T-helper 1 cell treated with Interleukin-12 subunit alpha and Interleukin-12 subunit beta and Interleukin-4 antibody, amounts not matched to agents 30 μg/mL and 1 μg/mL, for 36 hours (primary cell): ENCODE data around the gene DBNL.
A peak's percentile ranks its signal among the peaks of the same experiment; 100 is the strongest.

Source experiments
- H3K27ac Mint-ChIP-seq: one replicate; pipeline ENCODE4 v1.8.0; 2021; ENCODE audit warnings: mild to moderate bottlenecking, mixed read lengths
- H3K27me3 Mint-ChIP-seq: one replicate; pipeline ENCODE4 v1.8.0; 2021; ENCODE audit warnings: low read depth, mixed read lengths
- H3K36me3 Mint-ChIP-seq: one replicate; pipeline ENCODE4 v1.8.0; 2021; ENCODE audit warnings: low read depth, mixed read lengths
- H3K4me1 Mint-ChIP-seq: one replicate; pipeline ENCODE4 v1.8.0; 2021; ENCODE audit warnings: low read depth, mixed read lengths
- H3K4me3 Mint-ChIP-seq: one replicate; pipeline ENCODE4 v1.8.0; 2021; ENCODE audit warnings: mild to moderate bottlenecking, moderate library complexity, mixed read lengths
- H3K9me3 Mint-ChIP-seq: one replicate; pipeline ENCODE4 v1.8.0; 2021; ENCODE audit warnings: mixed read lengths

DBNL gene

DNA sequence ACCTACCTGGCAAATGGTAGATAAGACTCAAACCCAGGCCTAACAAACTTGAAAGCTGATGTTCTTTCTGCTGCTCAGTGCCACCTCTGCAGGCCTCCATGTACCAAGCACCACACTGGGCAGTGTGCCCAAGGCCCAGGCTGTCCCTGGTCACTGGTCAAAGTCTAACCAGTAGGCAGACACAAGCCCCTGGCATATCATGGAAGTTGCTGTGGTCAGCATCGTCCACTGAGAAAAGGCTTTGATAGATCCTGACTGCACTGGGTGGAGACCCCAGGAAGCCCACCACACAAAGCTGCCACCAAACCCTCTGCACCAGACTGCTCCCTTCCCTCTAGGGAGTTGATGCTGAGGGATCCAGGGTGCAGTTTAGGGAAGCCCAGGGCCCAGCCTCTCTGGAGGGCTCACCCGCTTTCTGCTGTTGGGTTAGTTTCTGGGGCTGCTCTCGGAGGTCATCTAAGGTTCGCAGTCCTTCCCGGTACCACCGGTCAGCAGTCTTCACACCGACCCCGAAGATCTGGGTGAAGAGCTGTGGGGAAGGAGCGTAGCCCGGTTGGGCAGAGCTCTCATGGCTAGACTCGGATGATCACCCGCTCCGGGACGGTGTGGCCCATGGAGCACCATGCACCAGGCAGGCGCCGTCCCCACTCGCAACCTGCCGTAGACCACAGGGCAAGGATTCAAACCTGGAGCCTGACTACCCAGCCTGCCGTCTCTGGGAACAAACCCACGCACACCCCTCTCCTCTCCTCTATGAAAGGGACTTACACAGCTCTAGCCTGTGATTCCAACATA, 31.8 kb downstream of the DBNL start:
- no peak overlapping the region for H3K4me3 Mint-ChIP-seq
- H3K27me3 Mint-ChIP-seq: no peaks in the 10 kb centered on the region
- no peak overlapping the region for H3K27ac Mint-ChIP-seq
- no peaks in the 10 kb centered on the region for H3K9me3 Mint-ChIP-seq
- H3K36me3 Mint-ChIP-seq: peaks cover 23% of the 10 kb centered on the region
- peaks cover 13% of the 10 kb centered on the region for H3K4me1 Mint-ChIP-seq

DNA sequence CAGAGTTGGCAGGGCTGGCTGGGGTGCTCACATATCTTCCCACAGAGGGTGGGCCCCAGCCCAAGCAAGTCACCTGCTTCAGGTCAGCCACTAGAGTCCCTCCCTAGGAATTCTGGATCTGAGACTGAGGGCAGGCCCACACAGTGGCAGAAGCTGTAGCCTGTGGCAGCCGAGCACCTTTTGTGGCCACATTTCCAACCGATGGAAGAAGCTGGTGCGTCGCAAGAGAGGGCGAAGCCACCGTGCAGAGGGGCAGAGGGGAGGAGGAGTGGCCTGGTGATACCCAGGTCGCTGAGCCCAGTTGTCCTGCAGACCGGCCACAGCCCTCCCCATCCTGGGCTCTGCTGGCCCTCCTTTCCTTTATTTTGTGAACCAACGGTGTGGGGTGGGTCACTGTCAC, 32.6 kb downstream of the DBNL start:
- Mint-ChIP-seq H3K4me3 (no peak overlapping the region), H3K4me1 (peaks cover 14% of the 10 kb centered on the region), H3K27me3 (no peaks in the 10 kb centered on the region), H3K36me3 (peaks cover 24% of the 10 kb centered on the region), H3K27ac (no peak overlapping the region), H3K9me3 (no peaks in the 10 kb centered on the region)

DNA sequence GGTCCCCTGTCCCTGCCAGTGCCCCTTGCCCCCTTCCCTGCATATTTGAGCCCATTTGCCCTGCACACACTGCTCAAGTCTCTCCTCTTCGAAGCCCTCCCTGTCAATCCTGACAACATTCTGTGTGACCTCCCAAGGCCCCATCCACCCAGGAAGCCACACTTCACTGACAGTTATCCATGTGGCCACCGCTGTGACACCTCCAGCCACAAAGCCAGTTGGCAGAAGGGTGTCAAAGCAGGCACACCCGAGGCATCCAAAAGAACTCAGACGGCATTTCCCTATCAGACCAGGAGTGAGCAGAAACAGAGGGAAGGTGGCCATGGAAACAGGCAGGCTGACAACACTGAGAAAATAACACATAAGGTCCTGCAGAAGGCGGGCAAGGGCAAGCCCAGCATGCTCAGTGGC, 33.2 kb downstream of the DBNL start:
- H3K36me3 Mint-ChIP-seq: peaks cover 19% of the 10 kb centered on the region
- H3K9me3 Mint-ChIP-seq: no peaks in the 10 kb centered on the region
- H3K27ac Mint-ChIP-seq: peak overlapping the region; percentile 33
- H3K4me3 Mint-ChIP-seq: no peak overlapping the region
- H3K4me1 Mint-ChIP-seq: peaks cover 14% of the 10 kb centered on the region
- no peaks in the 10 kb centered on the region for H3K27me3 Mint-ChIP-seq

DNA sequence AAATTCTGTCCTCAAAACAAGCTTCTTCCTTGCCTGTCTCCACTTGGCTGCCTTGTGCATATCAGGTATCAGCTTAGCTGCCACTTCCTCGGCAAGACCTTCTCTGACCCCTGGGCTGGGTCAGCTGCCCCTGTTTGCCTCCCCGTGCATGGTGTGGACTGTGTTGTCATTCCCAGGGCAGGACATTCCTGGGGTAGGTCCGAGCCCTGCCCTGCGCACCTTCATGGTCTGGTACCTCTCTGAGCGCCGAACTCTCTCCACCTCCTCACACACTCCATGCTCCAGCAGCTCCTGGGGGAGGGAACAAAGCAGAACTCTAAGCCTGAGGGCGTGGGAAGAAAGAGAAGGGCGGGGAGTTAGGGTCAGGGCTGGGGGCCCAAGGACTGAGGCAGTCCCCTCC, 34.0 kb downstream of the DBNL start:
- Mint-ChIP-seq H3K27me3 (no peaks in the 10 kb centered on the region), H3K36me3 (peaks cover 18% of the 10 kb centered on the region), H3K27ac (peak overlapping the region; percentile 5), H3K4me3 (no peak overlapping the region), H3K9me3 (no peaks in the 10 kb centered on the region), H3K4me1 (peaks cover 21% of the 10 kb centered on the region)

DNA sequence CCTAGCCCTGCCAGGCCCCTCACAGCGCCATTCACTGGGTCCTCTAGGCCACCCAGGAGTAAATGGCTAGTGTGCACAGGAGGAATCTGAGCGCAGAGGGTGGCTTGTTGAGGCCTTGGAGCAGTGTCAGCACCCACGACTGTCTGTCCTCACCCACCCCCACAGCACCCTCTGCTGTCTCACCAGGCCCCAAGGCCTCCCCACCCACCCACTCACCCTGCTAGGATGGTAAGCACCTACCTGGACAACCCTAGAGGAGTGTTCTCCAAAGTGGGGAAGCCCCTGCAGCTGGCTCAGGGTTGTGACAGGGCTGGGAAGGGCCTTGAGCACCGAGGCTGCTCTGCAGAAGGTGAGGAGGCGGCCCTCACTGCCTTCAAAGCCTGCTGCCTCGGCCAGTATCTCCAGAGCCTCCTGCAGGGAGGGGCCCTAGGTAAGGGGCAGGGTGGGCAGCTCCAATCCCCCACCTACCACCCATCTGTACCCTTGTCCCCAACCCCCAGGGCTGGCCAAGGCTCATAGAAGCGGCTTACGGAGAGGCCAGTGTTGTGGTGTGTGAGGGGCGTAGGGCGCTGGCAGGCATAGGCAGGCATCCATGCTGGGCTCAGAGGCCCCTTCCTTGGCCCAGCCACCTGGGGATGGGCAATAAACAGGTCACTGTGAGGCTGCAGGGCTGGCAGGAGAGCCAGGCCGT, 35.0 kb downstream of the DBNL start:
- no peaks in the 10 kb centered on the region for H3K9me3 Mint-ChIP-seq
- H3K36me3 Mint-ChIP-seq: peaks cover 18% of the 10 kb centered on the region
- H3K27ac Mint-ChIP-seq: no peak overlapping the region
- H3K4me3 Mint-ChIP-seq: no peak overlapping the region
- no peaks in the 10 kb centered on the region for H3K27me3 Mint-ChIP-seq
- H3K4me1 Mint-ChIP-seq: peaks cover 21% of the 10 kb centered on the region

DNA sequence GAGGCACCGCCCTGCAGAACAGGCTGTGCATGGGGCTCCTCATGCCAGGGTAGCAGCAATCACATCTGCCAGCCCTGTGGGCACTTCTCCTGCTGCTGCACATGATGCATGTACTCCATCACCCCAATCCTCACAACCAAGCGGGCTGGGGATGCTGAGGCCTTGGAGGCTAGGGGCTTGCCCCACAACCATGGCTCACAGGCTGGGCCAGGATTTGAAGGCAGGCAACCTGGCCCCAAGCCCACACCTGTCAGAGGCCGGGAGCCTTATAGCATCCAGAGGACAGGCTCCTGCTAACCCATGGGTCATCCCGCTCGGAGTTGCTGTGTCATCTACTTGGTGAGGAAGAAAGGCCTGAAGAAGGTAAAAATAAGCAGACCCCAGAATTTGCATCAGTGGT, 35.6 kb downstream of the DBNL start:
- no peak overlapping the region for H3K27ac Mint-ChIP-seq
- no peak overlapping the region for H3K4me3 Mint-ChIP-seq

DNA sequence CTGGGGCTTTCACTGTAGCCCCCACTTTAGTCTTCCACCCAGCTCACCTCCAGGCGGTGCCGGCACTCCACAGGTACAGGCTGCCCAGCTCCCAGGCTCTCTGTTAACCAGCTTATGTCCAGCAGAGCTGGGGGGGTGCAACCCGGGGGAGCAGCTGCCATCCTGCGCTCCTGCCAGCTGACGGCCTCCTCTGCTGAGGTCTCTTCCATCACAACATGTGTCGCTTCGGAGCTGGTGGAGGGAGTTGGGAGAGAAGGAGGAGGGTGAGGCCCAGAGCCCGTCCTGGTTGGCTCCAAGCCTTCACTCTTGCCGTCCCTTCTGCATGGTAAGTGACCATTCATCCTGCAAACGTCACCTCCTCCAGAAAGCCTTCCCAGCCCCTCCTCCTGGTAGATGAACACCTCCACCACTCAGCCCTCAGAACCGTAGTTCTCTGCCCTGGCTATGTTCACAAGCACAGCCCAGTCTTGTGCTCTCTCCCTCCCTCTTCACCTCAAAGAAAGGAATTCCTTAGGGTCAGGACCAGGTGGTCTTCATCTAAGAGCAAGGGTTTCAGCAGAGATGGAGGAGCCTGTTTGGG, 36.3 kb downstream of the DBNL start:
- Mint-ChIP-seq H3K36me3 (peaks cover 15% of the 10 kb centered on the region), H3K27me3 (no peaks in the 10 kb centered on the region), H3K27ac (peak overlapping the region; percentile 91), H3K9me3 (no peaks in the 10 kb centered on the region), H3K4me3 (peak overlapping the region; percentile 88), H3K4me1 (peaks cover 21% of the 10 kb centered on the region)

More for the DNA sequence above, 35.6 kb downstream of the DBNL start:
- peaks cover 21% of the 10 kb centered on the region for H3K4me1 Mint-ChIP-seq
- no peaks in the 10 kb centered on the region for H3K27me3 Mint-ChIP-seq
- H3K9me3 Mint-ChIP-seq: no peaks in the 10 kb centered on the region
- peaks cover 15% of the 10 kb centered on the region for H3K36me3 Mint-ChIP-seq

DNA sequence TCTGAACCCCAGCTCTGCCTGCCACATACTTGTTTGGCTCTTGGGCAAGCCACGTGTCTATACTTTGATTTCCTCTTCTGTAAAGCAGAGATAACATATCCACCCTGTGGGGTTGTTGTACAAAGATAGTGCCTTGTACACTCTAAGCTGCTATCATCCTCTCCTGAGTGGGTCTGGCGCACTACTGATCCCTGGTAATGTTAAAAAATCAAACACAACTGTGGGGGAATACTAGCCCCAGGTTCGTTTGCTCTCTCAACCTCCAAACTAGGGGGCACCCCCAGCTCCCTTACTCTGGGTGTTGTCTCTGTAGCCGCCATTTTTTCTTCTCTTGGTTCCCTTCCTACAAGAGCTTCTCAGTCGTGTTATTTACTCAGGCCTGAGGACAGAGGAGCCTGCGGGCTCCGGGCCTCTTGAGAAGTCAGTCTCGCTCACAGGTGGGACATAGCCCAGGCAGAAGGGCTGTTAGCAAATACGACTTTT, 36.8 kb downstream of the DBNL start:
- no peaks in the 10 kb centered on the region for H3K27me3 Mint-ChIP-seq
- peaks cover 21% of the 10 kb centered on the region for H3K4me1 Mint-ChIP-seq
- H3K27ac Mint-ChIP-seq: peak overlapping the region; percentile 91
- H3K4me3 Mint-ChIP-seq: peak overlapping the region; percentile 88
- H3K9me3 Mint-ChIP-seq: no peaks in the 10 kb centered on the region
- H3K36me3 Mint-ChIP-seq: peaks cover 15% of the 10 kb centered on the region

DNA sequence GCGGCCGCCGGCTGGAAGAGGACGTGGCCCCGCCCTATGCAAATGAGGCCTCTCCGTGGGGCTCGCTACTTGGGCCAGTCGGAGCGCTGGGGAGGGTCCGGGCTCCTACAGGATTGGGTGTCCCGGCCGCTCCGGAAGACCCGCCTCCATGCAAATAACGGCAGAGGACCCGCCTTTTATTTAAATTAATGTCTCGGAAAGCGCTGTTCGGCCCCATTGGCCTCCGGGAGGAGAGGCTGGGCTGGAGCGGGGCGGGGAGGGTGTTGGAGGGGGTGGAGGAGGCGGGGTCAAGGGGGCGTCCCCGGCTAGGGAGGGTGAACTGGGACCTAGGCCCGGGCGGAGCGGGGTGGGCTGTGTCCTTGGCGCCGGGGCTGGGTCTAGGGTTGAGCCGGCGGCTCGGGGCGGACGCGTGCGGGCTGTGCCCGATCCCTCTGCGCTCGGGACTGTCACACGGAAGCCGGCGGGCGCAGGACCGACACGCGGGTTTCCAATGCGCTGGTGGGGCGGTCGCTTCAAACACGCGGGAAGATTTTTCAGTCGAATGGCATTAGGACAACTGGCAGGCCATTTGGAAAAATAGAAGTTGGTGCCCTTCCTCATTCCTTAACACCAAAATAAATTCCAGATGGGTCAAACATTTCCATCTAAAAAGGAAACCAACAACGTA, 38.2 kb downstream of the DBNL start:
- no peaks in the 10 kb centered on the region for H3K9me3 Mint-ChIP-seq
- peak overlapping the region; percentile 88 for H3K4me3 Mint-ChIP-seq
- H3K27ac Mint-ChIP-seq: peak overlapping the region; percentile 71
- H3K4me1 Mint-ChIP-seq: peaks cover 18% of the 10 kb centered on the region
- peaks cover 13% of the 10 kb centered on the region for H3K36me3 Mint-ChIP-seq
- H3K27me3 Mint-ChIP-seq: no peaks in the 10 kb centered on the region

DNA sequence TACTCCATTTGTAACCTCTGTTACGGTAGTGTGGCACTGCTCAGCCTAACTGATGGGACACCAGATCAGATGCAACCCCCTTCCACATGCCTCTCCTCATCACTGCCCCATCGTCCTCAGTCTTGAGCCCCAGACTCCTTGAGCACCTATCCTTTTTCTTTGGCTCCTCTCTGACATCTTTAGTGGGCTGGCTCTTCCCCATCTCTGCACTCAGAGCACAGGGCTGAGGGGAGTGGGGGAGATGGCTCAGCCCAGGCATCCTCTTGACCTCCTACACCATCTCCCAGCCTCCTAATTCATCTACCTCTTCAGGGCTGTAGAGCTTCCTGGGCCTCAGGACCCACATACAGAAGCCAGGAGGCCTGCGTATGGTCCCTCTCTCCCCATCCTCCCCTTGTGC, 39.3 kb downstream of the DBNL start:
- H3K36me3 Mint-ChIP-seq: peaks cover 5% of the 10 kb centered on the region
- peaks cover 14% of the 10 kb centered on the region for H3K4me1 Mint-ChIP-seq
- no peaks in the 10 kb centered on the region for H3K27me3 Mint-ChIP-seq
- no peaks in the 10 kb centered on the region for H3K9me3 Mint-ChIP-seq
- H3K27ac Mint-ChIP-seq: peak overlapping the region; percentile 16
- peak overlapping the region; percentile 43 for H3K4me3 Mint-ChIP-seq

DNA sequence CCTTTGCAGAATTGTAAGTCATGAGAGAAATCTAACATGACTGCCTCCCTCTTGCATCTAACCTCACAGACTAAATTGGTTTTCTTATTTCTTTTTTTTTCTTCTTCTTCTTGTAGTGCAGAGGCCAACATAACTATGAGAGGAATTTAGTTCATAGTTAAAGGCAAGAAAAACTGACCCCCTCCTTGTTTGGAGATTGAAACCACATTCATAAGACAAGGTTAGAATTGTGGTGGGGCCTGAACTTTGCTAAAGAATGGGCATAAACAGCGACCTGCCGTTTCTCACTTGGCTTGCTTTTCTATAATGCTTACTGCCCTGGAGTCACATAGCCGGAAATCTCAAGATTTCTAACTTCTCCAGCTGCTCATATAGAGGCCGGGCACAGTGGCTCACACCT, 40.2 kb downstream of the DBNL start:
- peaks cover 14% of the 10 kb centered on the region for H3K4me1 Mint-ChIP-seq
- no peak overlapping the region for H3K4me3 Mint-ChIP-seq
- no peak overlapping the region for H3K27ac Mint-ChIP-seq
- no peaks in the 10 kb centered on the region for H3K27me3 Mint-ChIP-seq
- H3K9me3 Mint-ChIP-seq: no peaks in the 10 kb centered on the region
- peaks cover 5% of the 10 kb centered on the region for H3K36me3 Mint-ChIP-seq

DNA sequence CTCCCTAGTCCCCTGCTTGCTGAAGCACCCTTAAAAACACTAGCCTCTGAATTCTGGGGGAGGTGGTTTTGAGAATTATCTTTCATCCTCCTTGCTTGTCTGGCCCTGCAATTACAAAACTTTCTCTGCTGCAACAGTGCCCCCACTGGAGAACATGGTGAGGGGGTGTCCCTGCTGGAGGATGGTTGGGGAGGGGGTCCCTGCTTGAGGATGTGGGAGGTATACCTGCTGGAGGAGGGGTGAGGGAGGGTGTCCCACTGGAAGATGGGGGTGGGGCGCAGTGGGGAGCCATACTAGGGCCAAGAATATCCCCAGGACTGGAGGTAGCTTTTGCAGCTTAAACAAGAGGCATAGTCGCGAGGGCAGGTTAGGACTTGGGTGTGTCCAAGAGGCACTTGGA, 41.0 kb downstream of the DBNL start:
- no peak overlapping the region for H3K4me3 Mint-ChIP-seq
- H3K36me3 Mint-ChIP-seq: peaks cover 5% of the 10 kb centered on the region
- no peak overlapping the region for H3K27ac Mint-ChIP-seq
- H3K9me3 Mint-ChIP-seq: no peaks in the 10 kb centered on the region
- peaks cover 14% of the 10 kb centered on the region for H3K4me1 Mint-ChIP-seq
- H3K27me3 Mint-ChIP-seq: no peaks in the 10 kb centered on the region

DNA sequence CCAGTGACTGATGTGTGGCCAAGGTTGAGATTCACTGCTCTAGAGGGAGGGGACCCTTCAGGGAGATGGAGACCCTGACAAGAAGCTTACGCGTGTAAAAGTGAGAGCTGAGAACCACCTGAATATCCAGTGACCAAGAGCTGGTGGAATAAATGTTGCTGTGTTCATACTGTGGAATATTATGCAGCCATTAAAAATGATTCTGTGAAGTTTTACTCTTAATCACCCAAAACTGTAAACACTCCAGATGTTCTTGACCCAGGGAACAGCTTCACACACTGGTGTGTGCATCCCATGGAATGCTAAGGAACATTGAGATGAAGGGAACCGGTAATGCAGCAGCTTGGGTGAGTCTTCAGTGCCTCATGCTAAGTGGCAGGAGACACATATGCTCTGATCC, 42.1 kb downstream of the DBNL start:
- no peaks in the 10 kb centered on the region for H3K27me3 Mint-ChIP-seq
- no peak overlapping the region for H3K4me3 Mint-ChIP-seq
- no peaks in the 10 kb centered on the region for H3K36me3 Mint-ChIP-seq
- H3K27ac Mint-ChIP-seq: no peak overlapping the region
- H3K4me1 Mint-ChIP-seq: peaks cover 6% of the 10 kb centered on the region
- no peaks in the 10 kb centered on the region for H3K9me3 Mint-ChIP-seq
